Activated CD4-positive, CD25-positive, alpha-beta regulatory T cell (primary cell): Measurements from ENCODE around the gene CD47.
A peak's percentile ranks its signal among the peaks of the same experiment; 100 is the strongest.

ENCODE experiments used
- DNase-seq, 4 experiments: peaks; one replicate each; lab custom pipeline; 2025; lab: John Stamatoyannopoulos, UW

Gene CD47

GRCh38 chr3:108090701-108091497 is at the start of gene CD47:
CD47 (minus strand) TSS chr3:108091031; CDS start chr3:108090908, 123 bp downstream.
- DNase-seq: peak; percentile 87 to 97 (median 94)

- DNase-seq: no peak
These were observed 46.6 kb upstream of the CD47 start for GRCh38 chr3:108137460-108137814.

GRCh38 chr3:108136561-108137459 is 46.0 kb upstream of the CD47 start:
- no peak for DNase-seq

- DNase-seq: no peak
These were observed 43.7 kb upstream of the CD47 start for GRCh38 chr3:108134555-108134880.

GRCh38 chr3:108133858-108134554 is 43.2 kb upstream of the CD47 start:
- no peak for DNase-seq

- DNase-seq: no peak
These were observed 42.2 kb upstream of the CD47 start for GRCh38 chr3:108133048-108133369.

- no peak for DNase-seq
These were observed 40.8 kb upstream of the CD47 start for GRCh38 chr3:108131475-108132134.

- DNase-seq: no peak
These were observed 40.1 kb upstream of the CD47 start for GRCh38 chr3:108130701-108131474.

- no peak for DNase-seq
These were observed 39.4 kb upstream of the CD47 start for GRCh38 chr3:108130236-108130635.

GRCh38 chr3:108127301-108127988 is 36.6 kb upstream of the CD47 start:
- DNase-seq: peak in 3 of 4 experiments; percentile 5 to 53 (median 31)

GRCh38 chr3:108126348-108126747 is 35.5 kb upstream of the CD47 start:
- no peak for DNase-seq

GRCh38 chr3:108125550-108126071 is 34.8 kb upstream of the CD47 start:
- DNase-seq: peak in 3 of 4 experiments; percentile 15 to 35 (median 19)

- no peak for DNase-seq
These were observed 34.3 kb upstream of the CD47 start for GRCh38 chr3:108125153-108125543.

- DNase-seq: peak in 3 of 4 experiments; percentile 19 to 59 (median 35)
These were observed 33.7 kb upstream of the CD47 start for GRCh38 chr3:108124337-108125152.

GRCh38 chr3:108123326-108123725 is 32.5 kb upstream of the CD47 start:
- DNase-seq: no peak

GRCh38 chr3:108122276-108122675 is 31.4 kb upstream of the CD47 start:
- DNase-seq: no peak

- DNase-seq: no peak
These were observed 28.7 kb upstream of the CD47 start for GRCh38 chr3:108119398-108120104.

- DNase-seq: no peak
These were observed 27.4 kb upstream of the CD47 start for GRCh38 chr3:108118038-108118768.
